ENCODE data around the gene CAMK2B.

Gene CAMK2B

DNA sequence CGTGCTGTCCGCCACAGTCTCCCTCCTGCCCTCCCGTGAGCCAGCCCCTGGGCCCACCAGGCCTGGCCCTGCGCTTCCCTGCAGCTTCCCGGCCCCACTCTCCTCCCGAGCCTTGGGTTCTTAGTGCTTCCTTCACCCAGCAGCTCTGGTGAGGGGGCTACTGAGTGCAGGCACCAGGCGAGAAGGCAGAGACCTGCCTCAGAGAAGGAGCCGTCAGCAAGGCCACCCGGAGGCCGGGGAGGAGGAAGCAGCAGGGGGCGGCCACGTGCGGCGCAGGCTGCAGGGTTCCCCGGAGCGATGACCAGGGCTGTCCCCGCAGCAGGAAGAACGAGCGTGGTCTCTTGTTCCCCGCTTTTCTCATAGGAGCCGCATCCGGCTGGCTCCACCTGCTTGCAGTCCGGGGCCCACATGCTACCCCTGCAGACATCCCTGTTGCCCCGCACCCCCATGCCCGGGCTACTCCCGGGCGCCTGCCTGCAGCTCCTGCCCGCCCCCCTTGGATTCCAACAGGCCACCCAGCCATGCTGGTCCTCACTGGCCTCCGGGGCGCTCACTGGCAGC is 104.1 kb downstream of the CAMK2B start:
- no peak overlapping the region for H3K4me3 ChIP-seq (ENCODE audit: low read depth, low read length)
- TF ChIP-seq, protein P1, sequence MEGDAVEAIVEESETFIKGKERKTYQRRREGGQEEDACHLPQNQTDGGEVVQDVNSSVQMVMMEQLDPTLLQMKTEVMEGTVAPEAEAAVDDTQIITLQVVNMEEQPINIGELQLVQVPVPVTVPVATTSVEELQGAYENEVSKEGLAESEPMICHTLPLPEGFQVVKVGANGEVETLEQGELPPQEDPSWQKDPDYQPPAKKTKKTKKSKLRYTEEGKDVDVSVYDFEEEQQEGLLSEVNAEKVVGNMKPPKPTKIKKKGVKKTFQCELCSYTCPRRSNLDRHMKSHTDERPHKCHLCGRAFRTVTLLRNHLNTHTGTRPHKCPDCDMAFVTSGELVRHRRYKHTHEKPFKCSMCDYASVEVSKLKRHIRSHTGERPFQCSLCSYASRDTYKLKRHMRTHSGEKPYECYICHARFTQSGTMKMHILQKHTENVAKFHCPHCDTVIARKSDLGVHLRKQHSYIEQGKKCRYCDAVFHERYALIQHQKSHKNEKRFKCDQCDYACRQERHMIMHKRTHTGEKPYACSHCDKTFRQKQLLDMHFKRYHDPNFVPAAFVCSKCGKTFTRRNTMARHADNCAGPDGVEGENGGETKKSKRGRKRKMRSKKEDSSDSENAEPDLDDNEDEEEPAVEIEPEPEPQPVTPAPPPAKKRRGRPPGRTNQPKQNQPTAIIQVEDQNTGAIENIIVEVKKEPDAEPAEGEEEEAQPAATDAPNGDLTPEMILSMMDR (IDR thresholded peaks at IDR 0.05; ENCODE audit: low read depth, low read length), result no peak

DNA sequence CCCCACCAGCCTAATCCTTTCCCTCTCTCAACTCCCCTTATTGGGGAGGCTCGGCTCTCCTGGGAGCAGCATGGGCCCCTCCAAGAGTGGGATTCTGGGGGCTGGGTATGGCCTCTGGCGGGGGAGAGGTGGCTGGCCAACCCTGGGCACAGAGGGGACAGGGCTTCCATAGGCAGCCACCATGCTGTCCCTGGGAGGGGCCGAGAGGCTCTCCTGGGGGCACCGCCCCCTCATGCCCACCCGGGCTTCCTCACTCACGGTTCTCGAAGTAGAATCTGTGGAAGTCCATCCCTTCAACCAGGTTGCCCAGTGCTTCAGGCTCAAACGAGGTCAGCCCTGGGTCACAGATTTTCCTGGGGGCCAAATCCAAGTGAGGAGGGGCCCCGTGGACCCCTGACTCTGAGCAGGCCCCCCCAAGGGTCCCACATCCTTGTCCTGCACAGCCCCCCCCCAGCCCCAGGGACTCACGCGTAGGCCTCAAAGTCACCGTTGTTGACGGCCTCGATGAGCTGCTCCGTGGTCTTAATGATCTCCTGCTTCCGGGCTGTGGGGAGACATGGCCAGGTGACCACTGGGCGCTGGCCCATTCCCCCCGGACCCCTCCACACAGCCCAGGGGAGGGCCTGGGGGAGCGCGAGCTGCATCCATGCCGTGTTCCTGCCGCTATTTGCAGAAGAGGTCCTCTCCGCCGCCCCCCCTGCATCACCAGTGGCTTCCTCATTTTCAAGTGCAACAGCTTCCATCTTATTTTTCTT is 104.9 kb downstream of the CAMK2B start:
- TF ChIP-seq, protein P1 (IDR thresholded peaks at IDR 0.05; ENCODE audit: low read depth, low read length), result no peak
- H3K4me3 ChIP-seq (ENCODE audit: low read depth, low read length), result no peak overlapping the region

DNA sequence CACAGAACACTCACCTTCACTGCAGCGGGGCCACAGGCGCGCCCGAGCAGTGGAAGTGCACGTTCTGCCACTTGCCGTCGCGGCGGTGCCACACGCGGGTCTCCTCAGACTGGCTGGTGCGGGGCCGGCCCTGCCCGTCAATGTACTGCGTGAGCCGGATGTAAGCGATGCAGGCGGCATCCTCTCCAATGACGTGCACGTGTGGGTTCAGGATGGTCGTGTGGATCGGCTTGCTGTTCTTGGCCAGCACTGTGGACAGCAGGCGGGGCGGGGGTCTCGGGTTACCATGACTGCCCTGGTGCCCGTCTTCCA is 105.4 kb downstream of the CAMK2B start:
- TF ChIP-seq, protein P1 (IDR thresholded peaks at IDR 0.05; ENCODE audit: low read depth, low read length), result no peak

DNA sequence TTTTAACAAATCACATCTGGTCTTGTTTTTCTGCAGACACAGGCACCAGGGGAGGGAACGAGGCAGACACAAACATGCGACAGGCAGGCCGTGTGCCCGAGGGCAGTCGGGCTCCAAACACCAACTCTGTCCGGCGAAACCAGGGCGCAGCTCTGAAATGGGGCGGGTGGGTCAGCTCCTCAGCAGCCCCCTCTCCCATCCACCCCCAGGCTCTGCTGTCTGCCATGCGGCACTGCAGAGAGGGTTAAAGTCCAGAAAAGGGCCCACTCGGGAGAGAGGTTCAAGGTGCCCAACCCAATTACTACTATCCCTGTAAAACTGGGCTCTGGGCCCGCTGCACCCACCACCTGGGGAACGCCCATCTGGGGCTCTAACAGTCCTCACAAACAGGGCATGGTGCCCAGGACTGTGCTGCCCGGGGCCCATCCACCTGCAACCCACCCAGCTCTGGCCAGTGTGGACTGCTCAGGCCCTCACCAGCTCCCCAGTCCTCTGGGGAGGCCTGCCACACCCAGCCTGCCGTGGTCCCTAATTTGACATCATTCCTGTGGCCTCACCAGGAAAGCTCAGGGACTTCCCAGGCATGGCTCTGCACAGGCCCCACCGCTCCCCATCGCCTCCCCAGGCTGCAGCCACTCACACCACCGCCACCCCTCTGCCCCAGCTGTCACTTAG is 105.9 kb downstream of the CAMK2B start:
- TF ChIP-seq, protein P1 (IDR thresholded peaks at IDR 0.05; ENCODE audit: low read depth, low read length), result no peak
- H3K4me3 ChIP-seq (ENCODE audit: low read depth, low read length), result no peak overlapping the region

More for the DNA sequence above, 105.4 kb downstream of the CAMK2B start:
- no peak overlapping the region for H3K4me3 ChIP-seq (ENCODE audit: low read depth, low read length)

DNA sequence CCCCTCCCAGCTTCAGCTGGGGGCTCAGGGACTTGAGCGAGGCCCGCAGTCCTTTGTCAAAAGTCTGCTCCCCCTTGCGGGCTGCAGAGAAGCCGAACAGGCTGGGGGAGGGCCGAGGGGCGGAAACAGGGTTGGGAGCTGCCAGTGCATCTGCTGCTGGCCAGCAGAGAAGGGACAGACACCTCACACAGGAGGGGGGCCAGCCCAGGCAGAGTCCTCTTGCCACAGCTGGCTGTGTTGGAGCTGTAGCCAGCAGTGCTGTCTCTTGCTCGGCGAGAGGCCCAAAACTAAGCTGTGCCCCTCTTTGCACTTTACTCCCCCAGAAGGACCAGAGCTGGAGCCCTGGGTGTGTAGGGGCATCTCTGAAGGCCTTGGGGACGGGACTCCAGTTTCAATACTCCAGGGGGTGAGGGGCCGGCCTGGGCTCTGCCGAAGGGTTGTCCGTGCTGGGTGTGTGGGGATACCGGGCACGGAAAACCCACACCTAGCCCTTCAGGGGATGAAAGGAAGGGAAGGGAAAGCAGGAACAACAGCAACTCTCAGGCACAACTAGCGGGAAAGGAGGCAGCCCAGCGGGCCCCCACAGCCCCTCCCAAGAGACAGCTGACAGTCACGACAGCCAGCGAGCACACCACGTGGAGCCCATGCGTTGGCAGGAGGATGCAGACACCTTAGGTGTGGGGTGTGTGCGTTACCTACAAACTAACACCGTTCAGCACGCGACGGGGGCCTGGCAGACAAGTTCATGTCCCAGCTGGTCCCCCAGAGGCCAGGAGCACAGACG is 106.8 kb downstream of the CAMK2B start:
- TF ChIP-seq, protein P1 (IDR thresholded peaks at IDR 0.05; ENCODE audit: low read depth, low read length), result no peak
- H3K4me3 ChIP-seq (ENCODE audit: low read depth, low read length), result no peak overlapping the region

DNA sequence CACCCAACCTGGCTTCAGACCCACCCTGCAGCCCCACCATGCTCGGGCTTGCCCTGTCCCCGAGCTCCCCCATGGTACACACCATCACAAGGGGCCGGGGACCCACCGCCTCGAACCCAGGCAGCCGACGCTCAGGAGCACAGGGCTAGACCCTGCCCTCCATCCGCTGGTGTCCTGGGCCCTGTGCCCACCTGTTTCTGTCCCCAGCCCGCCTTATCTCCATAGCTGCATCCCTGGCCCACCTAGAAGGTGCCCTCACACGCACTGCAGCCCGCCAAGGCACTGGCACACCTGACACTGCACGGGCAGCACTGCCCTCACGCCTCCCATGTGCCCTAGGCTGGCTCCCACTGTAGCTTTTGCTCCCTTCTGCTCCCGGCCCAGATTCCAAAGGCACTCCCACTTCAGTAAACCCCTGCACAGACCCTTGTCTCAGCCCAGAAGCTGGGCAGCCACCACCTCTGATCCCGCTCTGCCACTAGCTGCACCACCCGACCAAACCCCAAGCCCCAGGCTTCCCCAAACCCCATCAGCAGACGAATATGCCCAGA is 107.5 kb downstream of the CAMK2B start:
- TF ChIP-seq, protein P1 (IDR thresholded peaks at IDR 0.05; ENCODE audit: low read depth, low read length), result no peak
- no peak overlapping the region for H3K4me3 ChIP-seq (ENCODE audit: low read depth, low read length)

All from WI38 (cell line).